Stimulated activated CD8-positive, alpha-beta memory T cell treated with anti-CD3 and anti-CD28 coated beads, Interleukin-12 subunit alpha, Interleukin-12 subunit beta, amount 100 ng/mL, for 24 hours (primary cell): ENCODE results near the gene ZNF711.
"Not testable (repeated sequence)": the region's sequence is repeated elsewhere in the genome, so short reads cannot be mapped to it uniquely, and the experiment has no call there.

ENCODE experiments used
- DNase-seq: peaks from one replicate; pipeline ENCODE4 v3.0.0-alpha.2; 2020; ENCODE audit errors: extremely low read depth

The ZNF711 gene

DNA sequence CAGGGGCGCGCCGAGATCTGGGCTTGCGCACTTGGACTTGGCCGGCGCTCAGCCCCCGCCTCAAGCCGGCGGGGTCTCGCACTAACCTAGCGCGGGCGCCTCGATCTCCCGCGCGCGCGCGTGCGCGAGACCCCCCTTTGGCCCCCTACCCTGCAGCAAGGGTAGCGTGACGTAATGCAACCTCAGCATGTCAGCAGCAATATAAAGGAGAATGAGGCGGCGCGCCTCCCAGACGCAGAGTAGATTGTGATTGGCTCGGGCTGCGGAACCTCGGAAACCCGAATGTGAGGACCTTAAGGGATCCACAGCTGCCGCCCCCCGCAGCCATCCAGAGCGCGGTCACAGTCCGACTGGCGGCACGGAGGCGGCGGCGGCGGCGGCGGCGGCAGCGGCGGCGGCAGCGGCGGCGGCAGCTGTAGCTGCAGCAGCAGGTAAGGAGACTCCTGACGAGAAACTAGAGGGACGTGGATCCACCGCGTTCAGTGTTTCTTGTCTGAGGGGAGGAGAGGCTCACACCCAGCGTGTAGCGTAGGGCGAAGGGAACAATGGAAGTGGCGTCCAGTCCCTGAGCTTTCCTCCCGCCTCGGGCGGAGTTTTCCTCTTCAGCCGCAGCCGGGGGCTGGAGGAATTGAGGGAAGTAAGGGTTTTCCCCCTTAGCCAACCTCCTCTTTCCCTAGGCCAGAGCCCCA lies at the start of gene ZNF711, which contains the start of gene SATL1:
Gene ZNF711, plus strand, starts transcription at position 231 of the 689 bp plus-strand sequence. CDS start 3,582 bp downstream, outside the sequence.
Gene SATL1, minus strand, starts transcription at position 19 of the 689 bp plus-strand sequence. CDS start 134,811 bp downstream, outside the sequence.
- DNase-seq, result no peak

GRCh38 chrX:85196319-85196718 lies 47.5 kb upstream of the ZNF711 start:
- no peak for DNase-seq

DNA sequence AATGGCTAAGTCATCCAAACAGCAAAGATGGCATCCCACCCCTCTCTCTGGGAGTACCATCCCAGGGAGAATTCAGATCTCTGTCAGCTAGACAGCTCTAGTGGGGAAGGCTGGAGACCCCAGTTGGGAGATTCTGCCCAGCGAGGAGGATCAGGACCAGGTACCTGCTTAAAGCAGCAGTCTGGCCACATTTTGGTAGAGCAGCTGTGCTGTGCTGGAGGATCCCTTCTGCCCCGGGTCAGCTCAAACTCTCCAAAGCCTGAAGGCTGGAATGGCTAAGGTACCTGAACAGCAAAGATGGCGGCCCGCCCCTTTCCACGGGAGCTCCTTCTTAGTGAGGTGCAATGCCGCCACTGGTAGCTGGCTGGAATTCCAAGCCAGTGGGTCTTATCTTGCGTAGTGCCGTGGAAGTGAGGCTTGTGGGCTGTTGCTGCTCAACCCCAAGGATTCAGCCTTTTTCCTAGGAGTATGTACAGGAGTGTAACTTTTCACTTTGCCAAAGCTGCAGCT lies 40.3 kb upstream of the ZNF711 start:
- no peak for DNase-seq

- DNase-seq, result no peak
Observed at GRCh38 chrX:85213792-85214530, 29.8 kb upstream of the ZNF711 start.

- no peak for DNase-seq
Observed at GRCh38 chrX:85215946-85216345, 27.8 kb upstream of the ZNF711 start.

DNA sequence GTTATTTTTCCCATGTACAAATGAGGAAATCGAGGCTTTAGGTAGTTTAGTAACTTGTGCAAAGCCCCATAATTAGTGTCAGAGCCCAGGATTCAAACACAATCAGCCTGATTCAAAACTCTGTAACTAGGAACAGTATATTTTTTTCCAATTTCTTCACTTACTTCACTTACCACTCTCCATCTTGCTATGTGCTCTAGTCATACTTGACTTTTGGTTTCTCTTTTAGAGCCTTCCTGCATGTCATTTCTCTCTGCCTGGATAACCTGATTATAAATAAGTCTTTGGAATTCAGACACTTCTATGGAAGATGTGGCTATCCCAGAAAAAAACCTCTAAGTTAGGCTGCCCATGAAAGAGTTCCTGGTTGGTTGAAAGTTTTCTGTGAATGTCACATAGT lies 22.4 kb upstream of the ZNF711 start:
- no peak for DNase-seq

- DNase-seq, result no peak
Observed at GRCh38 chrX:85223359-85223758, 20.4 kb upstream of the ZNF711 start.

GRCh38 chrX:85243155-85243554 lies 636 bp upstream of the ZNF711 start:
- no peak for DNase-seq

DNA sequence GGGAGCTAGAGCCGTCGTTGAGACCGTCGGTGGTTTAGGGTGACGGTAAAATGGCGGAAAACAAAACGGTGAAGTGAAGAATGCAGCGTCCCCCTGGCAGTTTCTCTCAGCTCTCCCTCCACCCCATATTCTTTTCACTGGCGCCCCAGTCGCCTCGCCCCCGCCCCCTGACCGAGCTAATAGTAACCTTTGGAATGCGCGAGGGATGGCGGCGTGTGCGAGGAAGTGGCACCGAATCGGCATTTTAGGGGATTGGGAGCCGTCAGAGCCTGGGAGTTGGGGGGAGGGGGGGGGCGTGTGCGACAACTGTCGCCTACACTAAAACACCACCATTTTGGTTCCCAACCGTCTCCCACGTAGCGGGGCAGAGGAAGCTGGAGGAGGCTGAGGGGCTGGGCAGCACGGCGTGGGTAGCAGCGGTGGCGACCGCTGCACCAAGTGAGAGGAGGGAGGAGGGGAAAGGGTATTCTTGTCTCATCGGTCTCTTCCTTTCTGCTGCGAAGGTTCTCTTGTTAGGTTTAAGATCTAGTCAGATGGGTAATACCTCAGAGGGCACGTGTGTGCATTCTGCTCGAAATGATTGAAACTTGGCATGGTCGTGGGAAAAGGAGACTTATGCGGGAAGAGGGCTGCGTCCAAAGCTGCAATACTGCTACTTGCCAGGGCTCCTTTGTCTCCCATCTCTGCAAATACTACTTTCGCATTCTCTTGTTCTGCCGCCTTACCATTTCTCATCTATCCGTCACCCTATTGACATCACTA lies 840 bp downstream of the ZNF711 start:
- DNase-seq, result no peak

DNA sequence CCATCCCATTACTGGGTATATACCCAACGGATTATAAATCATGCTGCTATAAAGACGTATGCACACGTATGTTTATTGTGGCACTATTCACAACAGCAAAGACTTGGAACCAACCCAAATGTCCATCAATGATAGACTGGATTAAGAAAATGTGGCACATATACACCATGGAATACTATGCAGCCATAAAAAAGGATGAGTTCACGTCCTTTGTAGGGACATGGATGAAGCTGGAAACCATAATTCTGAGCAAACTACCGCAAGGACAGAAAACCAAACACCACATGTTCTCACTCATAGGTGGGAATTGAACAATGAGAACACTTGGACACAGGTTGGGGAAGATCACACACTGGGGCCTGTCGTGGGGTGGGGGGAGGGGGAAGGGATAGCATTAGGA lies 41.5 kb downstream of the ZNF711 start:
- DNase-seq, result not testable (repeated sequence)

- no peak for DNase-seq
Observed at GRCh38 chrX:85288992-85289723, 45.4 kb downstream of the ZNF711 start.

DNA sequence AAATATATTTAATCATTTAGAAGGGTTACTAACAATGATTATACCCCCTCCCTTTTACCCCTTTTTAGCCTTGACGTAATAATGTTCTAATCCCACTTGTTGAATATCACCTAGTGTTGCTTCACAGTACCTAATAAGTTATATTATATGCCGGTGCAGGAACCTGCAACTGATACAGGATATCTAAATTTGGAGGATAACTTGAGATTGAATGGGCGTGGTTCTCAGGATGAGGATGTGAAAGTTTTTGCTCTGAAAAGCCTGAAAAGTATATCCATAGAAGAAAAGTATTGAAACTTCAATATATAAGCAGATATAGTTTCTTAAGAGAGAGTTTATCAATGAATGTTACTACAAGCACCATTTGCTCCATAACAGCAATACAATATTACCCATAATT lies 59.8 kb downstream of the ZNF711 start:
- no peak for DNase-seq

GRCh38 chrX:85309717-85310116 lies 65.9 kb downstream of the ZNF711 start:
- DNase-seq, result no peak

DNA sequence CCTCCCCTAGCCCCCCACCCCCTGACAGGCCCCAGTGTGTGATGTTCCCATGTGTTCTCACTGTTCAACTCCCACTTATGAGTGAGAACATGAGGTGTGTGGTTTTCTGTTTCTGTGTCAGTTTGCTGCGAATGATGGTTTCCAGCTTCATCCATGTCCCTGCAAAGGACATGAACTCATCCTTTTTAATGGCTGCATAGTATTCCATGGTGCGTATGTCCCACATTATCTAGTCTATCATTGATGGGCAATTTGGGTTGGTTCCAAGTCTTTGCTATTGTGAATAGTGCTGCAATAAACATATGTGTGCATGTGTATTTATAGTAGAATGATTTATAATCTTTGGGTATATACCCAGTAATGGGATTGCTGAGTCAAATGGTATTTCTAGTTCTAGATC lies 67.6 kb downstream of the ZNF711 start:
- not testable (repeated sequence) for DNase-seq
